NCI-H1092 (cell line): ENCODE data around the gene MAP2K1.
A peak's percentile ranks its signal among the peaks of the same experiment; 100 is the strongest.

Experiments
- DNase-seq: peaks from one replicate; lab custom pipeline; 2025; lab: John Stamatoyannopoulos, UW

Gene MAP2K1

GRCh38 chr15:66504563-66505429 is 118.1 kb downstream of the MAP2K1 start, which contains the start of the genes RPL4 and ZWILCH:
TSS of gene RPL4 (minus strand) at chr15:66504855. CDS start at chr15:66504790, 65 bp downstream.
TSS of gene ZWILCH (plus strand) at chr15:66505326. CDS start at chr15:66505339, 13 bp downstream.
- peak; percentile 40 for DNase-seq

DNA sequence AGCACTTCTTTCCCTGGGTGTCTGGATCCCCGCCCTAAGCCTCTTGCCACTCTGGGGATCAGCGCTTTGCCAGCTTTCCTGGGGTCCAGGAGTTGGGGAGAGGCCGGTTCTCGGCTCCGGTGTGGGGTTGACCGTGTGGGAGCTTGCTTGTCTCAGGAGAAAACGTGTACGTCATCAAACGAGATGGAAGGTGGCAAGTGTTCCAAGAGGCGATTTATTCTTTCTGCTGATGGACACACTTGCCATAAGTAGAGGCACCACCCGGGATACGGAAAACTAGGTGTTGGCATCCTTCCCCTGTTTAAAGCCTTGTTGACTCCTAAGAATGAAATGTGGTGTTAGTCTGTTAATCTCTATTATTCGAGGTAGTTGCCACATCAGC is 118.7 kb downstream of the MAP2K1 start:
- no peak for DNase-seq

- DNase-seq: no peak
These were observed 119.1 kb downstream of the MAP2K1 start for GRCh38 chr15:66505818-66506217.

- DNase-seq: no peak
These were observed 121.7 kb downstream of the MAP2K1 start for GRCh38 chr15:66508293-66508883.

DNA sequence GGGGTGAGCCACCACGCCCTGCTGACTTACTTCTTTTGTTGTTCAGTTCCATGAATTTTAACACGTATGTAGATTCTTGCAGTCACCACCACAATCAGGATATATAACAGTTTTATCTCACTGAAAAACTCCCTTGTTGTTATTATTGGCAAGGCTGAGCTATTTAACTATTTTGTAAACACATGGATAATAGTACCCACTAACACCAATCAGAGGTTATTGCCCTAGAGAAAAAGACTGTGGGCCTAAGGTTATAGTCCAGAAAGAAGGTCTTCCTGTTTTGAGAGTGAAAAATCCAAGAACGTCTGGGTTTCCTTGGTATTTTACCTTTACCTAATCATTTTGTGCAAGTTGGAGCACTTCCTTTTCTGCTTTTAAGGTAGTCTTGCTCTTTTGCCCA is 127.9 kb downstream of the MAP2K1 start:
- no peak for DNase-seq

DNA sequence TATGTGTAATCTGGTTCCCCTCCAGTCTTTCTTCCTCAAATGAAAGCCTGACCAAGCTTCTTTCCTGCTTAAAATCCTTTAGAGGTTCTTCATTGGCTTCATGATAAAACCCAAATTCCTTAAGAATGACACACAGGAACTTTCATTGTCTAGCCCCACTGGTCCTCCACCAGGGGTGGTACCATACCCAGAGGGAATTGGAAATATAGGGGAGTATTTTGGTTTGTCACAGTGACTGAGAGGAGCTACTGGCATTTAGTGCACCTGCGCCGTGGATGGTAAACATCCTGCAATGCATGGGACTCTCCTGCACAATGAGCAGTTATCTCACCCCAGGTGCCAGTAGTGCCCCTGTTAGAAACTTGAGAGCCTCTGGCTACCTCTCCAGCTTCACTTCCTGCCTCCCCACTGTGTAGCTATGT is 129.2 kb downstream of the MAP2K1 start:
- no peak for DNase-seq

- no peak for DNase-seq
These were observed 137.2 kb downstream of the MAP2K1 start for GRCh38 chr15:66523926-66524325.

GRCh38 chr15:66524838-66525237 is 138.1 kb downstream of the MAP2K1 start:
- DNase-seq: no peak

- no peak for DNase-seq
These were observed 148.3 kb downstream of the MAP2K1 start for GRCh38 chr15:66535056-66535455.
